ENCODE results near the gene POU6F2. TPM values are rescaled to one million over a fixed set of nuclear protein-coding genes. Genes with fewer than 3 reads are reported as not detected.

The POU6F2 gene
- not detected for total RNA-seq

- DNase-seq (ENCODE audit: extremely low spot score): no peak
- TF ChIP-seq POLR2AphosphoS5 (IDR thresholded peaks at IDR 0.05) (no peak), POLR2A (IDR thresholded peaks at IDR 0.05; ENCODE audit: low read depth) (no peak), EP300 (IDR thresholded peaks at IDR 0.05) (no peak), CTCF (IDR thresholded peaks at IDR 0.05) (no peak)
- H3K9me3 ChIP-seq: no peaks in the 10 kb centered on the region
- no peak within 1 kb of the TSS for H3K4me3 ChIP-seq
- H3K27me3 ChIP-seq: peaks cover 0 to 54% (median 5%) of the 10 kb centered on the region in 4 donors
- intact Hi-C loops (cut with DNase I): no loop called here
- H3K27ac ChIP-seq (replicated peaks in 1 of 4): no peak within 1 kb of the TSS
- 71% methylated on average over 7 of the region's 7 CpGs for WGBS
- peaks cover 0 to 8% (median 7%) of the 10 kb centered on the region in 4 donors for H3K4me1 ChIP-seq
- no peaks in the 10 kb centered on the region for H3K36me3 ChIP-seq
These were observed at the start of gene POU6F2 for GRCh38 chr7:38977685-38978084. Gene POU6F2 (plus strand): TSS chr7:38977909. CDS start chr7:38977954, 45 bp downstream.

- H3K27me3 ChIP-seq: no peaks in the 10 kb centered on the region
- no peak for DNase-seq (ENCODE audit: extremely low spot score)
- TF ChIP-seq POLR2A (IDR thresholded peaks at IDR 0.05; ENCODE audit: low read depth): no peak
- TF ChIP-seq POLR2AphosphoS5 (IDR thresholded peaks at IDR 0.05): no peak
- no peak for TF ChIP-seq CTCF (IDR thresholded peaks at IDR 0.05)
- TF ChIP-seq EP300 (IDR thresholded peaks at IDR 0.05): no peak
- no peaks in the 10 kb centered on the region for H3K4me1 ChIP-seq
- intact Hi-C loops (cut with DNase I): no loop called here
- no peaks in the 10 kb centered on the region for H3K9me3 ChIP-seq
- H3K4me3 ChIP-seq: no peak overlapping the region
- WGBS: 91% methylated on average over 3 of the region's 3 CpGs
- no peaks in the 10 kb centered on the region for H3K36me3 ChIP-seq
- no peak overlapping the region for H3K27ac ChIP-seq (replicated peaks in 1 of 4)
These were observed 49.2 kb upstream of the POU6F2 start for GRCh38 chr7:38928506-38928905.

- H3K36me3 ChIP-seq: no peaks in the 10 kb centered on the region
- H3K27me3 ChIP-seq: no peaks in the 10 kb centered on the region
- H3K27ac ChIP-seq (replicated peaks in 1 of 4): no peak overlapping the region
- no peaks in the 10 kb centered on the region for H3K4me1 ChIP-seq
- no peaks in the 10 kb centered on the region for H3K9me3 ChIP-seq
- intact Hi-C loops (cut with DNase I): loop anchor here (10.0 kb wide), 1 partner anchor 595 kb away; no protein-coding TSS in a partner anchor
- no peak overlapping the region for H3K4me3 ChIP-seq
- WGBS: 78% methylated on average over 7 of the region's 7 CpGs
- TF ChIP-seq POLR2AphosphoS5 (IDR thresholded peaks at IDR 0.05): no peak
- no peak for TF ChIP-seq EP300 (IDR thresholded peaks at IDR 0.05)
- TF ChIP-seq CTCF (IDR thresholded peaks at IDR 0.05): no peak
- TF ChIP-seq POLR2A (IDR thresholded peaks at IDR 0.05; ENCODE audit: low read depth): no peak
- no peak for DNase-seq (ENCODE audit: extremely low spot score)
These were observed 48.1 kb upstream of the POU6F2 start for GRCh38 chr7:38929460-38930171.

- TF ChIP-seq POLR2AphosphoS5 (IDR thresholded peaks at IDR 0.05) (no peak), CTCF (IDR thresholded peaks at IDR 0.05) (peak; percentile 56 to 72 (median 67))
These were observed 45.1 kb upstream of the POU6F2 start for GRCh38 chr7:38932509-38933168.

More at GRCh38 chr7:38932509-38933168, 45.1 kb upstream of the POU6F2 start:
- Histone ChIP-seq H3K36me3 (no peaks in the 10 kb centered on the region), H3K9me3 (no peaks in the 10 kb centered on the region), H3K27ac (replicated peaks in 1 of 4) (no peak overlapping the region), H3K4me3 (no peak overlapping the region), H3K27me3 (no peaks in the 10 kb centered on the region), H3K4me1 (no peaks in the 10 kb centered on the region)
- DNase-seq (ENCODE audit: extremely low spot score): no peak
- WGBS: 38% methylated on average over 6 of the region's 6 CpGs
- intact Hi-C loops (cut with DNase I): loop anchor here (2.0 to 10.0 kb wide), 2 partner anchors 532 to 592 kb away; no protein-coding TSS in a partner anchor
